ENCODE results near the gene EID2. TPM values are rescaled to one million over a fixed set of nuclear protein-coding genes. Genes with fewer than 3 reads are reported as not detected.

Gene EID2
- total and polyA plus RNA-seq, 2 of the 8 experiments (the other 6 are each of a cell fraction or from before 2014, with no cell fraction given) = 7.8 to 29.6 TPM

DNA sequence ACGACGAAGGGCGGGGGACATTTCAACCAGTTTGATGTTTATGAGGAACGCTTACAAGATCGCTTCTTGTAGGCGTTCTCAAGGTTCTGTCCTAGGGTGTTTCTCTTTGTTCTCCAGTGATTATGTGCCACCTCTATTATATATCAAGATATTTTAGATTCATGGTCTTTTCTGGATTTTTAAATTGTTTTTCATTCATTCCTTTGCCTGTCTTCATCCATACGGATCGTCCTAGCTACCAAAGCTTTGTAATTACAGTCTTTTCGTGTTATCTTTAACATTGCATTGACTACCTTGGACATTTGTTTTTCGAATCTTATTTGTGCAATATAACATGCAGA lies 342 bp upstream of the EID2 start:
- no peaks in the 10 kb centered on the region for H3K27me3 ChIP-seq (replicated peaks in 1 of 4; ENCODE audit: control insufficient read depth in 3 of 4, extremely low read depth in 1 of 4, insufficient read depth in 3 of 4, low read length in 3 of 4)
- no peak overlapping the region for H4K8ac ChIP-seq (ENCODE audit: extremely low read depth, insufficient read depth, low read length)
- H2AFZ ChIP-seq (ENCODE audit: low read length) = 0 out of 2 replicates have a peak overlapping the region, but pooled peaks have one; percentile 9
- no peak overlapping the region for H2BK120ac ChIP-seq (replicated peaks; ENCODE audit: low read depth, low read length)
- no peak overlapping the region for H3K18ac ChIP-seq (ENCODE audit: extremely low read depth, low read length)
- peaks cover 0 to 14% of the 10 kb centered on the region in 2 experiments; a peak in 2 of 4 replicates for H3K79me2 ChIP-seq (ENCODE audit: control insufficient read depth in 1 of 2, insufficient read depth in 2 of 2, low read length in 2 of 2)
- peaks cover 0 to 4% (median under 1%) of the 10 kb centered on the region in 4 experiments; a peak in 3 of 7 replicates for H3K4me1 ChIP-seq (replicated peaks in 1 of 4; ENCODE audit: control insufficient read depth in 3 of 4, insufficient read depth in 4 of 4, low read length in 3 of 4)
- no peaks in the 10 kb centered on the region for H3K9me3 ChIP-seq (ENCODE audit: insufficient read depth in 2 of 2, low read depth in 1 of 2, low read length in 1 of 2)
- FAIRE-seq (no peak), DNase-seq (ENCODE audit: low read depth in 1 of 2, low spot score in 2 of 2) (no peak)
- no peak overlapping the region for H3K4ac ChIP-seq (replicated peaks; ENCODE audit: insufficient read length, low read depth, low read length)
- H3K27ac ChIP-seq (ENCODE audit: low read depth, low read length) = no peak overlapping the region
- no peak overlapping the region for H3K14ac ChIP-seq (ENCODE audit: insufficient read length)
- H2AK5ac ChIP-seq (ENCODE audit: low read depth, low read length) = no peak overlapping the region
- WGBS, 2 experiments (ENCODE audit: extremely low coverage in 1 of 2, insufficient coverage in 1 of 2, insufficient read length in 1 of 2, insufficient replicate concordance in 2 of 2, low coverage in 1 of 2, low lambda C conversion rate in 2 of 2, missing lambda C conversion rate in 1 of 2) = 34% methylated on average over 10 of the region's 10 CpGs; no CpG with 5 or more reads in 1 of the 2 experiments
- H3K36me3 ChIP-seq (ENCODE audit: control insufficient read depth in 2 of 4, insufficient read depth in 4 of 4, low read length in 3 of 4) = no peaks in the 10 kb centered on the region
- H3K9ac ChIP-seq (replicated peaks in 1 of 4; ENCODE audit: extremely low read depth in 1 of 4, low read depth in 3 of 4, low read length in 3 of 4) = no peak overlapping the region
- H3K4me2 ChIP-seq (ENCODE audit: insufficient read depth in 1 of 2, low read depth in 2 of 2, low read length in 2 of 2) = 0 out of 4 replicates have a peak overlapping the region, but pooled peaks of 1 of the 2 experiments have one; percentile 78
- H3K79me1 ChIP-seq (ENCODE audit: low read depth, low read length) = no peaks in the 10 kb centered on the region
- H2BK15ac ChIP-seq (ENCODE audit: low read length) = no peak overlapping the region
- no peak overlapping the region for H3K23ac ChIP-seq (ENCODE audit: insufficient read length)
- no peak overlapping the region for H3K56ac ChIP-seq (replicated peaks; ENCODE audit: insufficient read length, low read depth, low read length)
- POLR2A ChIA-PET (ENCODE audit: partially characterized antibody) = interaction anchor here (1.5 to 2.1 kb wide), 3 partner anchors 8 to 104 kb away, joined by 3 to 13 read pairs (median 8); partner anchors contain the start of genes RPS16 and SELENOV
- H2BK20ac ChIP-seq (ENCODE audit: low read length) = no peak overlapping the region
- CTCF ChIA-PET (ENCODE audit: partially characterized antibody) = interaction anchor here (0.7 to 3.6 kb wide), 11 partner anchors 8 to 873 kb away, joined by 3 to 15 read pairs (median 3); partner anchors contain the start of genes EID2B, LGALS13 and PRX
- H4K91ac ChIP-seq (replicated peaks; ENCODE audit: insufficient read length, low read length) = no peak overlapping the region
- peak overlapping the region in 3 of 4 experiments; percentile 91 to 94 (median 93); a peak in 6 of 8 replicates for H3K4me3 ChIP-seq (ENCODE audit: extremely low read depth in 1 of 4, insufficient read depth in 2 of 4, low read depth in 3 of 4, low read length in 4 of 4)
- no peak overlapping the region for H2BK12ac ChIP-seq (ENCODE audit: low read depth, low read length)
- no peak overlapping the region for H4K5ac ChIP-seq (ENCODE audit: insufficient read length, low read depth, low read length)
- TF ChIP-seq JUN (IDR thresholded peaks at IDR 0.05; ENCODE audit: low read depth, low read length) (no peak), SP2 (IDR thresholded peaks at IDR 0.05; ENCODE audit: low read length) (no peak)
- H4K20me1 ChIP-seq (replicated peaks in 1 of 2; ENCODE audit: control insufficient read depth in 1 of 2, insufficient read depth in 2 of 2, low read length in 2 of 2) = no peaks in the 10 kb centered on the region
- H3K23me2 ChIP-seq (ENCODE audit: low read depth, low read length) = peaks cover 2% of the 10 kb centered on the region
- no peak overlapping the region for H2BK5ac ChIP-seq (ENCODE audit: low read depth, low read length)
